NCI-H187 treated with DMSO at 0.1 percent for 48 hours (cell line): ENCODE measurements around the gene MLST8.
"Not testable (repeated sequence)": the region's sequence is repeated elsewhere in the genome, so short reads cannot be mapped to it uniquely, and the experiment has no call there.

ENCODE experiments used
- DNase-seq: peaks from one replicate; lab custom pipeline; 2025; lab: John Stamatoyannopoulos, UW

The MLST8 gene

DNA sequence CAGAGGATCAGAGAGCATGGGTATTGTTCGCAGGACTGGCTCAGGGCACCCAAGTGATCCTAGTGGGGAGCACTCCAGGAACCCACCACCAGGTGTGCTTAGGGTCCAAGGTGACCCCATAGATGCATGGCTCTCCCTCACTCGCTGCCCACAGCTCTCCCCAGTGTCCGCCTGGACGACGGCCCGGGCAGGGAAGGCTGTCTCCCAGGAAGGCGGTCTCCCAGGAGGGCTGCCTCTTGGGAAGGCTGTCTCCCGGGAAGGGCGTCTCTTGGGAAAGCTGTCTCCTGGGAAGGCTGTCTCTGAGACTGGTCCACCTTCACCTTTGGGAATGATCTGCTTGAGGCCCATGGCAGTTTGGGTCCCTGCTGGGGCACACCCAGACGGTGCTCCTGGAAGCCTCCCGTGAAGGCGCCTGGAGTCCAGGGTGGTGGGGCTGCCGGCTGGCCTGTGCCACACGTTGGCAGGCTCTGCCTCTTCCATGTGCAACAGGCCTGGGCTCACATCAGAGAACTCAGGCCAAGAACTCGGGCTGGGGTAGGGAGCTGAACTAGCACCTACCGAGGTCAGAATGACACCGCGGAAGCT is 41.1 kb downstream of the MLST8 start:
- no peak for DNase-seq

DNA sequence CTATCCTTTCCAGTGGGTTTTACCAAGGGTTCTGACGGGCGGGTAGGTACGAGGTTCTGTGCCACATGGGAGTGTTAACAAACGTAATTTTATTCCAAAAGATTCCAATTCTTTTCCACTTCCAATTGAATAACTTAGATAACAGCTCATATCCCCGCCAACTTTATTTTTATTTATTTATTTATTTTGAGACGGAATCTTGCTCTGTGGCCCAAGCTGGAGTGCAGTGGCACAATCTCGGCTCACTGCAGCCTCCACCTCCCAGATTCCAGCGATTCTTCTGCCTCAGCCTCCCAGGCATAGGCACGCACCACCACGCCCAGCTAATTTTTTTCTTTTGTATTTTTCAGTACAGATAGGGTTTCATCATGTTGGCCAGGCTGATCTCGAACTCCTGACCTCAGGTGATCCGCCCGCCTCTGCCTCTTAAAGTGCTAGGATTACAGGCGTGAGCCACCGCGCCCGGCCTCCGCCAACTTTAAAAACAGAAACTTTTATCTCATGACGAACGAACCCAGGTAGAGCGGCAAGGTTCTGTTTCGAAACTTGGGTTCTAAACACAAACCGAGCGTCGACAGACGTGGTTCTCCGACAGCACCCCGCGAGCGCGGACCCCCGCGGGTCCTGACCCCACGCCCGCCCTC is 45.5 kb downstream of the MLST8 start:
- no peak for DNase-seq

GRCh38 chr16:2251296-2252111 is 46.2 kb downstream of the MLST8 start, which contains the start of gene ECI1:
ECI1 (minus strand) TSS chr16:2251587; CDS start chr16:2251566, 21 bp downstream.
- peak; percentile 58 for DNase-seq

GRCh38 chr16:2252806-2253148 is 47.5 kb downstream of the MLST8 start:
- DNase-seq, result no peak

DNA sequence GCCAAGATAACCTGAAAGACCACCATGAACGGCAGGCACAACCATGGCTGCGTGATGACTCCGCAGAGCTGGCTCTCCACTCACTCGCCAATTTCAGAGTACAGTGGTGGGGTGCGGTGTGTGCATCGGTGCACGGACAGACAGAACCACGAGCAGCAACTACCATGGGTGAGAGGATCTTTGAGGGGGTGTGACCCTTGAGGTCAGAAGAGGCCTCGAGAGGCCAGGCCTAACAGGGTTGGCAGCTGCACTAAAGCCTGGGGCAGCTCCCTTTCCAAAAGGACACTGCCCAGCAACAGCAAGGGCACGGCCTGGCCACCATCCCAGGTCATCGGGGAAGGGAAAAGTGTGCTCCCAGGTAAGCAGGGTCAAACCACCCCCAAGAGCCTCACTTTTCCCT is 48.0 kb downstream of the MLST8 start:
- DNase-seq, result no peak

GRCh38 chr16:2256531-2257140 is 51.4 kb downstream of the MLST8 start:
- no peak for DNase-seq

GRCh38 chr16:2257726-2258125 is 52.5 kb downstream of the MLST8 start:
- DNase-seq, result no peak

GRCh38 chr16:2258530-2258929 is 53.3 kb downstream of the MLST8 start:
- DNase-seq, result not testable (repeated sequence)
